Natural killer cell (primary cell): ENCODE data around the gene TTLL7. TPM values are rescaled to one million over a fixed set of nuclear protein-coding genes. Genes with fewer than 3 reads are reported as not detected.

Experiments used
- ATAC-seq, 3 donors: fragments of 150-1000 bp in 2 of 3; fragments of 200-7000 bp in 1 of 3; cut with Tn5 transposase; 1 replicate in 1 of 3; 2 replicates in 2 of 3; pipeline ENCODE4 v1.10.0; 2021; ENCODE audit warnings: mild to moderate bottlenecking in 2 of 3, moderate library complexity in 2 of 3
- DNase-seq, 2 donors: peaks; one replicate each; pipeline versions ENCODE4 v3.0.0 to v3.0.0-alpha.2; 2013 to 2021; ENCODE audit warnings: mixed read lengths in 1 of 2
- H3K27ac ChIP-seq: one replicate; pipeline ENCODE4 v1.5.1; 2013; ENCODE audit warnings: mild to moderate bottlenecking, low read length
- H3K27me3 ChIP-seq: one replicate; pipeline ENCODE4 v1.6.1; 2013; ENCODE audit warnings: low read length; ENCODE audit not compliant: control insufficient read depth, insufficient read depth
- H3K36me3 ChIP-seq: one replicate; pipeline ENCODE4 v1.6.1; 2013; ENCODE audit warnings: low read length; ENCODE audit not compliant: control insufficient read depth, insufficient read depth
- H3K4me1 ChIP-seq: one replicate; pipeline ENCODE4 v1.6.1; 2013; ENCODE audit warnings: low read length; ENCODE audit not compliant: control insufficient read depth, insufficient read depth
- H3K4me3 ChIP-seq: one replicate; pipeline ENCODE4 v1.5.1; 2013; ENCODE audit warnings: low read length
- H3K9me3 ChIP-seq: one replicate; pipeline ENCODE4 v1.6.1; 2013; ENCODE audit warnings: low read length; ENCODE audit not compliant: control insufficient read depth, insufficient read depth
- H3K27ac Mint-ChIP-seq, 2 donors: one replicate each; pipeline ENCODE4 v1.8.0; 2022; ENCODE audit warnings: mild to moderate bottlenecking in 2 of 2, mixed read lengths in 2 of 2, moderate library complexity in 1 of 2
- H3K27me3 Mint-ChIP-seq, 2 donors: one replicate each; pipeline ENCODE4 v1.8.0; 2022; ENCODE audit warnings: low read depth in 2 of 2, mixed read lengths in 2 of 2
- H3K36me3 Mint-ChIP-seq: one replicate; pipeline ENCODE4 v1.8.0; 2022; ENCODE audit warnings: mixed read lengths
- H3K4me1 Mint-ChIP-seq, 2 donors: one replicate each; pipeline ENCODE4 v1.8.0; 2022; ENCODE audit warnings: mixed read lengths in 2 of 2
- H3K4me3 Mint-ChIP-seq: one replicate; pipeline ENCODE4 v1.8.0; 2022; ENCODE audit warnings: mild to moderate bottlenecking, moderate library complexity, mixed read lengths
- H3K9me3 Mint-ChIP-seq, 2 donors: one replicate each; pipeline ENCODE4 v1.8.0; 2022; ENCODE audit warnings: mixed read lengths in 2 of 2
- CTCF ChIP-seq: fragments of 200-600 bp; IDR thresholded peaks from one replicate; pipeline ENCODE4 v1.8.0; 2022; ENCODE audit warnings: antibody characterized with exemption
- WGBS: methylation state at CpG from one replicate; pipeline ENCODE4 v1.1.7; 2013; ENCODE audit warnings: missing lambda C conversion rate; ENCODE audit not compliant: insufficient coverage; 5-methylcytosine and 5-hydroxymethylcytosine counted together
- intact Hi-C: fragments of 100-400 bp; cut with micrococcal nuclease; formaldehyde crosslinking; loops from one replicate; pipeline ENCODE4 v1.14.2; 2022
- total RNA-seq, 4 donors: library from RNA; stranded (reverse); fragments of 120-200 nt in 1 of 4; gene quantifications; one replicate each; pipeline versions ENCODE4 v1.2.3 to v1.2.4, GENCODE V29; 2013 to 2022

Gene TTLL7
- total RNA-seq, 3 donors from 2014 or later (not counting 1 experiment from before 2014, with no cell fraction given), result 0.21 to 4.4 (median 0.25) TPM

DNA sequence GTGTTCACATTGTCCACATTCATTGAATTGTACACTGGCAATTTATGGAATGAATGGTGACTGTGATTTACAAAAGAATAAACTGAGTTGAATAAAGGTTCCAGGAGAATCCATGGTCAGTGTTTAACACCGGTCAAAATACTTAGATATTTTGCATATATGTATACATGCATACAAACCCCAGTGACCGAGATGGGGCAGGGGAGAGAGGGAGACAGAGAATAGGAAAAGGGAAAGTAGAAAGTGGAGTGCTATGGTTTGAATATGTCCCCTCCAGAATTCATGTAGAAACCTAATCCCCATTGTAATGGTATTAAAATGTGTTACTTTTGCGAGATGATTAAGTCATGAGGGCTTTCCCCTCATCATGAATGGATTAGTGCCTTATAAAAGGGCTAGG, 154.4 kb downstream of the TTLL7 start:
- Mint-ChIP-seq H3K36me3 (no peaks in the 10 kb centered on the region), H3K4me3 (no peak overlapping the region), H3K27me3 (peaks cover 2 to 8% of the 10 kb centered on the region in 2 donors), H3K27ac (no peak overlapping the region), H3K4me1 (no peaks in the 10 kb centered on the region), H3K9me3 (peaks cover 0 to 4% of the 10 kb centered on the region in 2 donors)
- intact Hi-C loops, result no loop called here
- Histone ChIP-seq H3K27ac (no peak overlapping the region), H3K9me3 (no peaks in the 10 kb centered on the region), H3K4me1 (no peaks in the 10 kb centered on the region), H3K4me3 (no peak overlapping the region), H3K36me3 (no peaks in the 10 kb centered on the region), H3K27me3 (no peaks in the 10 kb centered on the region)
- no CpG with 5 or more reads among the region's 3 CpGs for WGBS
- DNase-seq (no peak), ATAC-seq (no peak)
- no peak for TF ChIP-seq CTCF

DNA sequence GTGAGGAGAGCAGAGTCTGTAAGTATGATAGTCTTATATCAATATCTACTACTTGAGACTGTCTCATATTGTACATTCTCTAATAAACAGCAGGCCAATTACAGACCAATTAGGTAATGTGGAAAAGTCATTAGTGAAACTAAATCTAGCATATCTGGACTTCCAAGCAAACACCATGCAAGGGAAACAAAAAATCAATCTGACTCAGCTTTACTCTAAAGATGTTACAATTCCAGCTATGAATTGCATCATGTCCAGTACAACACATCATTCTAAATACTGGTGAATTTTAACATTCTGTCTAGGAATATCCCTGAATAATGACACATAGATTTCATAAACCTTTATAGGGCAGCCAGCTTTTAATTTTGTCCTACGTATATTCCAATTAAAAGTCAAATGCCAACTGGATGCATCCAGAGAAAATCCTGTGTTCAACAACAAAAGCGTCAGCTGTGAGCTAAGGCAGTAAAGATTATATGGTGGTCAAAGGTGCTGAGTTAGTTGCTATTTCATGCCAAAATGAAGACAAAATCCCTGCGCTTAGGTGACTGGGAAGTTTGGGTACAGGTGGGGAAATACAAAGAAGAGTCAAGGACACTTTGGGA, 159.3 kb downstream of the TTLL7 start:
- Mint-ChIP-seq H3K27ac (no peak overlapping the region), H3K9me3 (peaks cover 3 to 4% of the 10 kb centered on the region in 2 donors), H3K36me3 (no peaks in the 10 kb centered on the region), H3K27me3 (peaks cover 4 to 8% of the 10 kb centered on the region in 2 donors), H3K4me3 (no peak overlapping the region), H3K4me1 (no peaks in the 10 kb centered on the region)
- DNase-seq (no peak), ATAC-seq (no peak)
- intact Hi-C loops, result no loop called here
- no peaks in the 10 kb centered on the region for H3K27me3 ChIP-seq
- no peak for TF ChIP-seq CTCF
- H3K36me3 ChIP-seq, result no peaks in the 10 kb centered on the region
- 97% methylated on average over 3 of the region's 3 CpGs for WGBS
- H3K4me1 ChIP-seq, result no peaks in the 10 kb centered on the region
- no peak overlapping the region for H3K27ac ChIP-seq
- no peaks in the 10 kb centered on the region for H3K9me3 ChIP-seq
- H3K4me3 ChIP-seq, result no peak overlapping the region

- no peaks in the 10 kb centered on the region for H3K27me3 ChIP-seq
- intact Hi-C loops, result no loop called here
- Mint-ChIP-seq H3K9me3 (peaks cover 3 to 4% of the 10 kb centered on the region in 2 donors), H3K36me3 (no peaks in the 10 kb centered on the region), H3K4me1 (no peaks in the 10 kb centered on the region), H3K27ac (no peak overlapping the region), H3K27me3 (peaks cover 2 to 8% of the 10 kb centered on the region in 2 donors), H3K4me3 (no peak overlapping the region)
- ATAC-seq (no peak), DNase-seq (no peak)
- H3K4me1 ChIP-seq, result no peaks in the 10 kb centered on the region
- no peak overlapping the region for H3K27ac ChIP-seq
- H3K4me3 ChIP-seq, result no peak overlapping the region
- no peaks in the 10 kb centered on the region for H3K9me3 ChIP-seq
- TF ChIP-seq CTCF, result no peak
- WGBS, result 96% methylated on average over 3 of the region's 5 CpGs
- no peaks in the 10 kb centered on the region for H3K36me3 ChIP-seq
Measured at GRCh38 chr1:83838573-83838972, 160.4 kb downstream of the TTLL7 start.

GRCh38 chr1:83836543-83836942, 162.4 kb downstream of the TTLL7 start:
- no peaks in the 10 kb centered on the region for H3K36me3 Mint-ChIP-seq
- WGBS, result 67% methylated on average over 2 of the region's 2 CpGs
- H3K27ac ChIP-seq, result no peak overlapping the region

More at GRCh38 chr1:83836543-83836942, 162.4 kb downstream of the TTLL7 start:
- no peak overlapping the region for H3K4me3 Mint-ChIP-seq
- Histone ChIP-seq H3K4me1 (no peaks in the 10 kb centered on the region), H3K9me3 (no peaks in the 10 kb centered on the region), H3K4me3 (no peak overlapping the region), H3K27me3 (no peaks in the 10 kb centered on the region), H3K36me3 (no peaks in the 10 kb centered on the region)
- H3K27me3 Mint-ChIP-seq, result peaks cover 2 to 3% of the 10 kb centered on the region in 2 donors
- intact Hi-C loops, result no loop called here
- peaks cover under 1 to 3% of the 10 kb centered on the region in 2 donors for H3K9me3 Mint-ChIP-seq
- no peak for TF ChIP-seq CTCF
- no peaks in the 10 kb centered on the region for H3K4me1 Mint-ChIP-seq
- ATAC-seq, result no peak
- no peak overlapping the region for H3K27ac Mint-ChIP-seq
- DNase-seq, result no peak
